Stimulated activated CD4-positive, alpha-beta T cell treated with anti-CD3 and anti-CD28 coated beads, Interleukin-1b, Interleukin-23, amount 100 ng/mL, for 4 hours (primary cell): ENCODE data around the gene SLC29A2.
"Not testable (repeated sequence)": the region's sequence is repeated elsewhere in the genome, so short reads cannot be mapped to it uniquely, and the experiment has no call there.

Experiments
- DNase-seq, 2 donors: peaks; one replicate each; pipeline ENCODE4 v3.0.0-alpha.2; 2020; ENCODE audit warnings: low read depth in 2 of 2

SLC29A2 gene

DNA sequence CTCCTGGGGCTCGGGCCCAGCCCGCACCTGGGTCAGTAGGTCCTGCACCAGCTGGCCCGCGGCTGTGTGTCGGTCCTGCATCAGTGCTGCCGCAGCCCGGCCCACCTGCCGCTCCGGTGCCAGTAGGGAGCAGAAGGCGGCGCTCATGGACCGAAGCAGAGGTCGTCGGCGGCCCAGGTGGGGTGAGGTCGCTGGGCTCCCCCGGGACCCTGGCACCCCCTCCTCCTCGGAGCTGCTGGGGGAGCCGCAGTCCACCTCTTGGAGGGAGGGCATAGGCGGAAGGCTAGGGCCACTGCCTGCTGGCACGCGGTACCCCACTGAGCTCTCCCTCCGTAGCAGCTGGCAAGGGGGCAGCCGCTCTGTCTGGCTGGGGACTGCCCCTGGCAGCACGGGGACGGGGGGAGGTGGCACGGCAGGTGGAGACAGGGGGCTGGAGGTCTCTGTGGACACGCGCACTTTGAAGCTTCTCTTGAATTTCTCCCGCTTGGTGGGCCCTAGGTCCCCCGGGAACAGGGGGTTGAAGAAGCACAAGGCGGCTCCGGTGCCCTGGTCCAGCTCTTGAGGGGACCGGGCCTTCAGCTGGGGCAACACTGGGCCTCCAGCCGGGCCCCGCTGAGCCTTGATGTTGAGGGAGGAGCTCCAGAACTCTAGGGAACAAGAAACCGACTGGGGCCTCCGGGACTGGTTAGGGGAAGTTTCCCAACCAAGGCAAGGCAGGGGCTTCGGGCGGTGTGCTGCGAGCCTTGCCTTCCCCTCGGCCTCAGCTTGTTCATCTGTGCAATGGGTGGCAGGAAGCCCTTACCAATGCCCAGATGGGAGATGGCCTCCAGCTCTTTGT, 36.7 kb downstream of the SLC29A2 start:
- DNase-seq = no peak

- DNase-seq = no peak
These were observed 37.5 kb downstream of the SLC29A2 start for GRCh38 chr11:66333896-66334604.

DNA sequence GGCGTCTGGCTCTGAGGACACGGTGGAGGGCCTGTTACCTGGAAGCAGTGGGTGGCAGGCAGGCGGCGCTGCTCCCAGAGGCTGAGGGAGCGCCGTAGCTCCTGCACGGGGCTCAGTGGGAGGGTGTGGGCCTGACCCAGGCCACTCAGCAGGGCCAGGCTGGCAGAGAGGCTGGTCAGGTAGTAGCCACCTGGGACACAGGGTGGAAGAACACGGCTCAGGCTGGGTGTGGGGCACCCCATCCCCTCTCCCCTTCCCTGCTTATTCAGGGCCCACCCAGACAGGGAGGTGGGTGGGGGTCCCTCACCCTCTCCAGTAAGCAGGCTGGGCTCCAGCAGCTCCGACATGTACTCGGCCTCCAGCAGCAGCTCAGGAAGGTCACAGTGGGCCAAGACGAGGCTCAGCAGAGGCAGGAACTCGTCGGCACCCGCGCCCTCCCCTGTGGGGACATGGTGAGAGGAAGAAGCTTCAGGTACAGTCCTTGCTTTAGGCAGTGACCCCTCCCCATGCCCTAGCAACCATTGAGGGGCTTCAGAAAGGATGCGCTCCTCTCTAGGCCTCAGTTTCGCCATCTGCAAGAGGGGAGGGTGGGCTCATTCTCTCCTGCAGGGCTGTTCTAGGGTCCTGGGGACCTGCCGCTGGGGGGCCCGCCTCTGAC, 38.2 kb downstream of the SLC29A2 start:
- no peak for DNase-seq

DNA sequence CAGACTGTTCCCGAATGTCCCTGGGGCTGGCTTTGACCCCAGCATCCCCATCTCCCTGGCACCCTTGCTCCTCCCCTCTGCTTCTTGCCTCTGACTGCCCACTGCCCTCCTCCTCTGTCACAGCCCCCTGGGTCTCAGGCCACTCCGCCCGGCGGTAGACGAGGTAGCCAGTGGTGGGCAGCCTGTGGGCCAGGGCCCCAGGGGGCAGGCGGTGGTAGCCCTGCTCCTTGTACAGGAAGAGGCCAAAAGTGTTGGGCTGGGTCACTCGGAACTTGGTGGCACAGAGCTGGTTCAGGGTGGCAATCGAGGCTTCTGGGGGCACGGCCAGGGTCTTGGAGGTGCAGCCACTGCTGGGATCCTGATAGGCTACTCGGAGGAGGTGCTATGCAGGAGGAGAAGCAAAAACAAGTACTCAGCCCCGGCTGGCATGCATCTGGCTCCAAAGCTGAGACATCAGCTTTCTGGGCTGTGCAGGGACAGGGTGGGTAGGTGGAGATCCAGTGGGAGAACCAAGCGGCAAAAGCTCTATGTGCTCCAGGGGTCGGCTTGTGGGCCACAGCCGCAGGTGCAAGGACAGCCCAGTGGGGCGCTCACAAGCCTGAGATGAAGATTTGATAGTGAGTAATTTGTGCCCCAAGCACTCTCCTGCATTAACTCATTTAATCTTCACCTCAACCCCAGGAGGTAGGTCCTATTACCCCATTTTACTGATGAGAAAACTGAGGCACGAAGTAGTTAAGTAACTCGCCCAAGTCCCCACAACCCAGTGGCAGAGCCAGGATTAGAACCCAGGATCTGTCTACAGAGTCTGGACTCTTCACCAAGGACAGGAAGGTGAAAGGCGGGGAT, 39.0 kb downstream of the SLC29A2 start:
- no peak for DNase-seq

- no peak for DNase-seq
These were observed 39.8 kb downstream of the SLC29A2 start for GRCh38 chr11:66331542-66332370.

GRCh38 chr11:66330931-66331330, 40.6 kb downstream of the SLC29A2 start:
- DNase-seq = no peak

DNA sequence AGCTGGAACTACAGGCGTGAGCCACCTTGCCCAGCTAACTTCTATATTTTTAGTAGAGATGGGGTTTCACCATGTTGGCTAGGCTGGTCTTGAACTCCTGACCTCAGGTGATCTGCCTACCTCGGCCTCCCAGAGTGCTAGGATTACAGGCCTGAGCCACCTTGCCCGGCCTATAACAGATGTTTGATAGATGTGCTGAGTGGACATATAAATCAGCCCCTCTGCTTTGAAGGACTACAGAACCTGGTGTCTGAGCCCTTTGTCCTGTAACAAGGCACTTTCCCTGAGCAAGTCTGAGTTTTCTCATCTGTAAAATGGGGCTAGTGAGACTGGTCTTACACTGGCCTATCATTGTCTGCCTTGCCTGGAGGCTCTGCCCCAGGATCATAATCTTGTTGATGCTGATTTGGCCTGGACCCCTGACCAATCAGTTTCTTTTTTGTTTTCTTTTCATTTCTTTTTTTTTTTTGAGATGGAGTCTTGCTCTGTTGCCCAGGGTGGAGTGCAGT, 42.3 kb downstream of the SLC29A2 start:
- DNase-seq = no peak

DNA sequence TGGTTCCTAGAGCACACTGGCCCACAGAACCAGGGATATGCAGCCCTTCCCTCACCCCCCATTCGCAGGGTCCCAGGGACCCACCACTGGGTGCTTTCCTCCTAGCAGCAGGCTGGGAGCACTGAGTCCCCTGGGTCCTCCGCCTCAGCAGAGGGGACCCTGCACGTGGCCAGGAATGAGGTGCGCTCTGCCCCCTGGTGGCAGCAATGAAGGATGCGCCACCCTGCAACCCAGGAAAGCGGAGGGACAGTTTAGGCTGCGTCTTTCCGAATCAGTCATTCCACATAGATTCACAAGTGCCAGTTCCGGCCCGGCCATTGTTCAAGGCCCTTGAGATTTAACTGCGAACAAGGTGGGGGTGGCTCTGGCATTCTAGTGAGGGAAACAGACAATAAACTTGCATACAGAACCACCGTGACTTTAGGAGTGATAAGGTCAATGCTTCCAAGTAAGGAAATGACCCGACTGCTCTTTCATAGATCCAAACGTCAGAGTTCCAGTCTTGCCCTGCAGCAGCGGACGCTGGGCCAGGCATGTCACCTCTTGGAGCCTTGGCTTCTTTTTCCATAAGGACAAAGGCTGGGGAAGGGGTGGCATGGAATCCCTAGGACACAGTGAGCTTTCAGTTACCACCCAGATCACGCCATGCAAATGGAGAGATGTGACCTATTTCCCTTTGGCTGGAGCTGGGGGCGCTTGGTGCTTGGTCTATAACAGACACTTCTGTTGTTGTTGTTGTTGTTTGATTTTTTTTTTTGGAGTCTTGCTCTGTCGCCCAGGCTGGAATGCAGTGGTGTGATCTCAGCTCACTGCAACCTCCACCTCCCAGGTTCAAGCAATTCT, 43.0 kb downstream of the SLC29A2 start:
- DNase-seq = peak; percentile 76 to 78

- no peak for DNase-seq
These were observed 43.6 kb downstream of the SLC29A2 start for GRCh38 chr11:66328031-66328301.

DNA sequence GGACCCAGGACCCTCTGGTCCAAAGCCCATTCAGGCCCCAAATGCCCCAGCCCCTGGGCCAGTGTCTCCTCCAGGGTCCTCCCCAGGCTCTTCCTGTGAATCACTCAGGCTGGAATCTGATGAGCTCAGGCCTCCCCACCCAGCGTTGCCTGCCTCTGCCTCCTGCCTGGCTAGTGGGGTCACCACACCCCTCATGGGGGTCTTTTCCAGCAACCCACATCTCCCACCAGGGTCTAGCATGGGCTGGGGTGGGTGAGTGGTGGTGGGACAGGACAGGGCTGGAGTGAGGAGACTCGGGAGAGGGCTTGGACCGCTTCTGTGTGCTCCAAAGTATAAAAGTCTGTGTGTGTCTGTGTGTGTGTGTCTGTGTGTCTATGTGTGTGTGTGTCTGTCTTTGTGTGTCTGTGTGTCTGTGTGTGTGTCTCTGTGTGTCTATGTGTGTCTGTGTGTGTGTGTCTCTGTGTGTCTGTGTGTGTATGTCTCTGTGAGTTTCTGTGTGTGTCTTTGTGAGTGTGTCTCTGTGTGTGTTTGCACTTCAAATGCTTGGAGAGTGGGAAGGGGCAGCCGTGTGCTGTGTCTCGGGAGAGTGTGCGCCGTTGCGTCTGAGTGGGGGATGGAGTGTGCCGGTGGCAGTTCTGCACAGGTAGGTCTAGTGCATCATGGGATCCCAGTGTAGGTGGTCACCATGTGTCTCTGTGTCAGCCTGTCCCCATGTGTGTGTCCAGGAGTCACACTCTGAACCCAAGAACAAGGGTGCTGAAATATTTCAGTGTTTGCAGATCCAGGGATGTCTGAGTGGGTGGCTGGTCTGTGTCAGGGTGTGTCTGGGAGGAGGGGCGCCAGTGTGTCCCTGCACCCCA, 44.2 kb downstream of the SLC29A2 start:
- no peak for DNase-seq

DNA sequence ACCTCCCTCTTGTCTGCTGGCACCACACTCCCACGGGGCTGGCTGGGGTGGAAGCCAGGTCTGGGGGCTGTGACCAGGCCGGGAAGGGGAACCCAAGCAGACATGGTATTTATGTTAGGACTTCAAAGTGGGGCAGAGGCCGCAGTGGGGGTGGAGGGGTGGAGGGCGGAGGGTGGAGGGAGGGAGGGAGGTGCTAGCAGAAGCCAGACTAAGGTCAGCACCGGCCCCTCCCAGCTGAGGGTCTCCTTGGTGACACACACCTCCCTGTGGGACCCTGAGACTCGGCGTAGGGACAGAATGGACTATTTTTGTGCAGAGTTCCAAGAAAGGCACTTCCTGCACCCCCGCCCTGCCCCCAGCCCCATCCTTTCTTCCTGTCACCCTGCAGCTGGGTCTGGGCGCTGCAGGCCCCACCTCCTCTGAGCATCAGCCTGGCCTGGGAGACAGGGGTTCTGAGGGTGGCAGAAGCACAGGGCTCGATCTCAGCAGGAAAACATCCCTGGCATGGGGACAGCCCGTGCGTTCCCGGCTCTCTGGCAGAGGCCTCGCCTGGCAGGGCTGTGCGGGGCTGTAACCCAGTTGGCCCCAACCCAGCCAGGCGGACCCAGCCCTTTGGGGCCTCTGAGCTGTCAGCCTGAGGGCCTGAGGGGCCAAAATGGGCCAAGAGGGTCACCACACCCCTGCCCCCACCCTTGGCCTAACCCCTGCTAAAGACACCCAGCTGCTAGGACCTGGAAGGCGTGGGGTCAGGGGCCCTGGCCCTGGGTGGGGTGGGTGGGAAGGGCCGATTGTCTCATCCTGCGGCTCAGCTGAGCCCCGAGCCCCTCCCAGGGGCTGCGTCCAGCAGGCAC, 45.1 kb downstream of the SLC29A2 start:
- DNase-seq = no peak

DNA sequence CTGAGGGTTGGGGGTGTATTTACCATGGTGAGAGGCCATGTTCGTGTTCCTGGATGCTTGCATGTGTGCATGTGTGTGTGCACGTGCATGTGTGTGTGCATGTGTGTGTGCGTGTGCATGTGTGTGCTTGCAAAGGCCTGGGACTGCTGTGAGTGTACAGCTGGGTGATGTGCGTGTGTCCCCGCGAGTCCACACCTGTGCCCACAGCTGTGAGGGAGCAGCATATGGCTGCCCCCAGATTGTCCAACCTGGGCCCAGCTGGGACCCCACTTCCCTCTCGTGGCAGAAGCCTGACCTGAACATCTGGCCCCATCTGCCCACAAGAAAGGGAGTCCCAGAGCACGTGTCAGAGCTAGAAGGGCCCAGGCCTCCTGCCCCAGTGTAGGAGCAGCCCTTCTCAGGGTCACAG, 46.3 kb downstream of the SLC29A2 start:
- no peak for DNase-seq

- no peak for DNase-seq
These were observed 46.9 kb downstream of the SLC29A2 start for GRCh38 chr11:66324664-66325063.

GRCh38 chr11:66323684-66324083, 47.9 kb downstream of the SLC29A2 start:
- DNase-seq = no peak

DNA sequence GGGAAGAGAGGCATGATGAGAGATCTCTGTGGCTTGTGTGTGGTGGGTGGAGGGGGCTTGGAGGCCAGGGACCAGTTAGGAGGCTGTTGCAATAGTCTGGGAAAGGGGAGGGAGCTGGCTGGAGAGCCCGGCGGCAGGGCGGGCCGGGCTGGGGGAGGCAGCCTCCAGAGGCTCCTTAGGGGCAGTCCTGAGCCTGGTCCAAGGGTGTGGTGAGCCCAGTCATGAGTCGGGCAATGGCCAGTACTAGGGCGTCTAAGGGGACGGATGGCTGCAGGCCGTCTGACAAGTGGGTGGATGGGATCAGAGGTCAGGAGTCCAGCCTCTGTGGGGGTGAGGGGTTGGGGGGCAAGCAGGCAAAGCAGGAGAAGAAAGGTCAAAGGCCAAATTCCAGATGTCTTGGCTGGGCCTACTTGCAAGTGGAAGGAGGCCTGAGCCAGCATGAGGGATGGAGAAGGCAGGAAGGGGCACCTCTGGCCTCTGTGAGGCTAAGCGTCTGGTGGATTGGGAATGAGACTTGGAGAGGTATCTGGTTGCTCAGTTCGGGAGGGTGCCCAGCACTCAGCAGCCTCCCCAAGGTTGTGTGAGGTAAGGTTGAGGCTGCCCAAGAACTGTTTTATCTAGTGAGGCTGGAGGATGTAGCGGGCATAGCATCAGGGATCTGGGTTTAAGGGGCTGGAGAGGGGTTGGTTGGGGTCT, 48.7 kb downstream of the SLC29A2 start:
- no peak for DNase-seq

DNA sequence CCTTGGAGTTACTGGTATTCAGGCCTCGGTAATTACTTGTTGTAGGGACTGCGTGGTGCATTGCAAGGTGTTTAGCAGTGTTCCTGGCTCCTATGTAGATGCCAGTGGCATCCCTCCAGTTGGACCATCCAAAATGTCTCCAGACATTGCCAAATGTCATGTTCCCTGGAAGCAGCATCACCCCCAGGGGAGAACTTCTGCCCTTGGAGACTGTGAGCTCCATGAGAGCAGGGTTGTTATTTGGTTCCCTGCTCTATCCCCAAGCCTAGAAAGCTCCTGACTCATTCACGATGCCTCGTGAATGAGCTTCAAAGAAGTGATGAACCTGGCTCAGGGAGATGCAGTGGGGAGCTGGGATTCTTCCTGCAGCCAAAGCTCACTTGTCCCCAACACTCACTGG, 50.0 kb downstream of the SLC29A2 start:
- no peak for DNase-seq

GRCh38 chr11:66320748-66321147, 50.8 kb downstream of the SLC29A2 start:
- not testable (repeated sequence) for DNase-seq
